GM23338 (cell line): Measurements from ENCODE around the gene CNTNAP2. TPM values are rescaled to one million over a fixed set of nuclear protein-coding genes. Genes with fewer than 3 reads are reported as not detected.

Experiments used
- ATAC-seq: fragments of 200-7000 bp; cut with Tn5 transposase; 3 replicates; pipeline ENCODE4 v1.9.1; 2020
- DNase-seq: peaks from one replicate; pipeline ENCODE4 v3.0.0-alpha.2; 2015; ENCODE audit warnings: low spot score
- H2AFZ ChIP-seq: fragments of 200-600 bp; sonication (generic); 2 replicates; pipeline ENCODE4 v1.8.0; 2016; ENCODE audit warnings: antibody characterized with exemption, mild to moderate bottlenecking, moderate library complexity
- H3F3A ChIP-seq: fragments of 200-600 bp; sonication (generic); replicated peaks from 2 replicates; pipeline ENCODE4 v1.8.0; 2017; ENCODE audit warnings: antibody characterized with exemption, mixed run types, low read depth
- H3K27ac ChIP-seq: fragments of 200-600 bp; sonication (generic); 2 replicates; pipeline ENCODE4 v1.6.1; 2016; ENCODE audit warnings: low read depth
- H3K27me3 ChIP-seq: fragments of 200-600 bp; sonication (generic); 2 replicates; pipeline ENCODE4 v1.8.0; 2016; ENCODE audit warnings: mild to moderate bottlenecking, mixed run types, moderate library complexity; ENCODE audit not compliant: insufficient read depth
- H3K36me3 ChIP-seq: fragments of 200-600 bp; sonication (generic); 2 replicates; pipeline ENCODE4 v1.8.0; 2016; ENCODE audit warnings: mild to moderate bottlenecking; ENCODE audit not compliant: insufficient read depth
- H3K4me1 ChIP-seq: fragments of 200-600 bp; sonication (generic); 2 replicates; pipeline ENCODE4 v1.8.0; 2016; ENCODE audit warnings: mild to moderate bottlenecking, moderate library complexity; ENCODE audit not compliant: insufficient read depth
- H3K4me2 ChIP-seq: fragments of 200-600 bp; sonication (generic); 2 replicates; pipeline ENCODE4 v1.7.1; 2017; ENCODE audit warnings: mixed run types
- H3K4me3 ChIP-seq: fragments of 200-600 bp; sonication (generic); 2 replicates; pipeline ENCODE4 v1.6.1; 2016; ENCODE audit warnings: mixed run types
- H3K79me2 ChIP-seq: fragments of 200-600 bp; sonication (generic); replicated peaks from 2 replicates; pipeline ENCODE4 v1.8.0; 2017; ENCODE audit warnings: mild to moderate bottlenecking; ENCODE audit not compliant: insufficient read depth
- H3K9me2 ChIP-seq: fragments of 200-600 bp; sonication (generic); 2 replicates; pipeline ENCODE4 v1.8.0; 2017; ENCODE audit not compliant: insufficient read depth
- H4K20me1 ChIP-seq: fragments of 200-600 bp; sonication (generic); replicated peaks from 2 replicates; pipeline ENCODE4 v1.8.0; 2017; ENCODE audit warnings: mild to moderate bottlenecking; ENCODE audit not compliant: insufficient read depth
- H3K27ac Mint-ChIP-seq: 2 replicates; pipeline ENCODE4 v1.8.0; 2020; ENCODE audit warnings: inconsistent platforms, mild to moderate bottlenecking, moderate library complexity, mixed read lengths
- H3K27me3 Mint-ChIP-seq: 3 replicates; pipeline ENCODE4 v1.8.0; 2022; ENCODE audit warnings: low read depth, mild to moderate bottlenecking, moderate library complexity, mixed read lengths, inconsistent platforms; ENCODE audit not compliant: insufficient read depth, poor library complexity
- H3K36me3 Mint-ChIP-seq: 3 replicates; pipeline ENCODE4 v1.8.0; 2021; ENCODE audit warnings: low read depth, mild to moderate bottlenecking, inconsistent platforms, moderate library complexity, mixed read lengths
- H3K4me1 Mint-ChIP-seq: 3 replicates; pipeline ENCODE4 v1.8.0; 2020; ENCODE audit warnings: mild to moderate bottlenecking, inconsistent platforms, mixed read lengths
- H3K4me3 Mint-ChIP-seq: 3 replicates; pipeline ENCODE4 v1.8.0; 2021; ENCODE audit warnings: moderate library complexity, mild to moderate bottlenecking, inconsistent platforms, mixed read lengths
- H3K9me3 Mint-ChIP-seq: 3 replicates; pipeline ENCODE4 v1.8.0; 2020; ENCODE audit warnings: moderate library complexity, mild to moderate bottlenecking, inconsistent platforms, mixed read lengths
- CREB1 ChIP-seq: fragments of 250-450 bp; sonication (Bioruptor Pico); IDR thresholded peaks from 2 replicates; pipeline ENCODE4 v1.5.0; 2020; ENCODE audit warnings: low read depth, mild to moderate bottlenecking, moderate library complexity
- CTCF ChIP-seq, 2 experiments: fragments of 200-600 bp in 1 of 2; sonication (generic) in 1 of 2; conservative IDR thresholded peaks; 2 replicates each; pipeline versions ENCODE4 v1.5.1 to v1.6.1; 2016 to 2017; ENCODE audit warnings: antibody characterized with exemption in 2 of 2, low read depth in 2 of 2, mild to moderate bottlenecking in 2 of 2, moderate library complexity in 1 of 2
- ETS1 ChIP-seq: IDR thresholded peaks from 2 replicates; pipeline ENCODE4 v1.6.1; 2016; ENCODE audit warnings: antibody characterized with exemption
- EZH2 ChIP-seq: fragments of 200-600 bp; sonication (generic); IDR thresholded peaks from one replicate; pipeline ENCODE4 v1.8.0; 2017; ENCODE audit warnings: antibody characterized with exemption, mild to moderate bottlenecking, low read depth; ENCODE audit not compliant: unreplicated experiment
- NANOG ChIP-seq: IDR thresholded peaks from 2 replicates; pipeline ENCODE4 v1.6.1; 2016; ENCODE audit warnings: antibody characterized with exemption, borderline replicate concordance
- STAT1 ChIP-seq: IDR thresholded peaks from one replicate; pipeline ENCODE4 v1.6.1; 2016; ENCODE audit warnings: antibody characterized with exemption; ENCODE audit not compliant: unreplicated experiment
- ZNF114 ChIP-seq: fragments of 250-450 bp; sonication (Bioruptor Pico); IDR thresholded peaks from 2 replicates; pipeline ENCODE4 v1.5.0; 2020; ENCODE audit warnings: mild to moderate bottlenecking, moderate library complexity
- ZNF331 ChIP-seq: fragments of 250-450 bp; sonication (Bioruptor Pico); IDR thresholded peaks from 2 replicates; pipeline ENCODE4 v1.5.0; 2020; ENCODE audit warnings: low read depth, mild to moderate bottlenecking, moderate library complexity
- polyA plus RNA-seq: library from polyadenylated mRNA; unstranded; fragments of >200 nt; fragmentation: Nextera tagmentation; extraction: Ambion mirVana; gene quantifications from 2 replicates; pipeline ENCODE4 v1.2.1, GENCODE V29; 2016
- total RNA-seq: library from RNA; depleted of rRNA; stranded (reverse); fragments of >200 nt; shearing (Covaris generic); gene quantifications from 2 replicates; pipeline ENCODE4 v1.2.3, GENCODE V29; 2014
- TF ChIP-seq, protein P1 (sequence below): fragments of 250-450 bp; sonication (Bioruptor Pico); IDR thresholded peaks from 2 replicates; pipeline ENCODE4 v1.5.0; 2020; ENCODE audit warnings: mild to moderate bottlenecking, moderate library complexity

The CNTNAP2 gene
- total and polyA plus RNA-seq, 2 experiments from 2014 or later = 38.2 to 61.3 TPM

DNA sequence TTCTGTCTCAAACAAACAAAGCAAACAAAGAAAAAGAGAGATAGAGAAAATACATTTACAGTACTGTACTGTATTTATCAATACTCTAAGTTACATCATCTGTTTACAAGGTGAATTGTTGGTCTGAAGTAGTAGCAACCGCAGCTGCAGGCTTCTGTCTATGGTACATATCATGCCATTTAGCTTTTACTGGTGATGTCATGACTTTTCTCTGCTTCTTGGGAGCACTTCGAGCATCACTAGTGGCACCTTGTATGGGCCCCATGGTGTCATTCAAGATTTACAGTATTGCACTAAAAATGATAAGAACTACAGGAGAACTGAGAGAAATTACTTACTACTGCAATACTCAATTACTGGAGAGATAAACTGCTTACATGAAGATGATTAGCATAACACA is 826.9 kb downstream of the CNTNAP2 start:
- Mint-ChIP-seq H3K4me3 (no peak overlapping the region), H3K27me3 (no peaks in the 10 kb centered on the region), H3K4me1 (no peaks in the 10 kb centered on the region), H3K9me3 (peaks cover 12% of the 10 kb centered on the region; the same call in 2 of the 3 replicates), H3K27ac (no peak overlapping the region), H3K36me3 (no peaks in the 10 kb centered on the region)
- H2AFZ ChIP-seq = no peak overlapping the region
- H3K27me3 ChIP-seq = no peaks in the 10 kb centered on the region
- TF ChIP-seq, protein P1, sequence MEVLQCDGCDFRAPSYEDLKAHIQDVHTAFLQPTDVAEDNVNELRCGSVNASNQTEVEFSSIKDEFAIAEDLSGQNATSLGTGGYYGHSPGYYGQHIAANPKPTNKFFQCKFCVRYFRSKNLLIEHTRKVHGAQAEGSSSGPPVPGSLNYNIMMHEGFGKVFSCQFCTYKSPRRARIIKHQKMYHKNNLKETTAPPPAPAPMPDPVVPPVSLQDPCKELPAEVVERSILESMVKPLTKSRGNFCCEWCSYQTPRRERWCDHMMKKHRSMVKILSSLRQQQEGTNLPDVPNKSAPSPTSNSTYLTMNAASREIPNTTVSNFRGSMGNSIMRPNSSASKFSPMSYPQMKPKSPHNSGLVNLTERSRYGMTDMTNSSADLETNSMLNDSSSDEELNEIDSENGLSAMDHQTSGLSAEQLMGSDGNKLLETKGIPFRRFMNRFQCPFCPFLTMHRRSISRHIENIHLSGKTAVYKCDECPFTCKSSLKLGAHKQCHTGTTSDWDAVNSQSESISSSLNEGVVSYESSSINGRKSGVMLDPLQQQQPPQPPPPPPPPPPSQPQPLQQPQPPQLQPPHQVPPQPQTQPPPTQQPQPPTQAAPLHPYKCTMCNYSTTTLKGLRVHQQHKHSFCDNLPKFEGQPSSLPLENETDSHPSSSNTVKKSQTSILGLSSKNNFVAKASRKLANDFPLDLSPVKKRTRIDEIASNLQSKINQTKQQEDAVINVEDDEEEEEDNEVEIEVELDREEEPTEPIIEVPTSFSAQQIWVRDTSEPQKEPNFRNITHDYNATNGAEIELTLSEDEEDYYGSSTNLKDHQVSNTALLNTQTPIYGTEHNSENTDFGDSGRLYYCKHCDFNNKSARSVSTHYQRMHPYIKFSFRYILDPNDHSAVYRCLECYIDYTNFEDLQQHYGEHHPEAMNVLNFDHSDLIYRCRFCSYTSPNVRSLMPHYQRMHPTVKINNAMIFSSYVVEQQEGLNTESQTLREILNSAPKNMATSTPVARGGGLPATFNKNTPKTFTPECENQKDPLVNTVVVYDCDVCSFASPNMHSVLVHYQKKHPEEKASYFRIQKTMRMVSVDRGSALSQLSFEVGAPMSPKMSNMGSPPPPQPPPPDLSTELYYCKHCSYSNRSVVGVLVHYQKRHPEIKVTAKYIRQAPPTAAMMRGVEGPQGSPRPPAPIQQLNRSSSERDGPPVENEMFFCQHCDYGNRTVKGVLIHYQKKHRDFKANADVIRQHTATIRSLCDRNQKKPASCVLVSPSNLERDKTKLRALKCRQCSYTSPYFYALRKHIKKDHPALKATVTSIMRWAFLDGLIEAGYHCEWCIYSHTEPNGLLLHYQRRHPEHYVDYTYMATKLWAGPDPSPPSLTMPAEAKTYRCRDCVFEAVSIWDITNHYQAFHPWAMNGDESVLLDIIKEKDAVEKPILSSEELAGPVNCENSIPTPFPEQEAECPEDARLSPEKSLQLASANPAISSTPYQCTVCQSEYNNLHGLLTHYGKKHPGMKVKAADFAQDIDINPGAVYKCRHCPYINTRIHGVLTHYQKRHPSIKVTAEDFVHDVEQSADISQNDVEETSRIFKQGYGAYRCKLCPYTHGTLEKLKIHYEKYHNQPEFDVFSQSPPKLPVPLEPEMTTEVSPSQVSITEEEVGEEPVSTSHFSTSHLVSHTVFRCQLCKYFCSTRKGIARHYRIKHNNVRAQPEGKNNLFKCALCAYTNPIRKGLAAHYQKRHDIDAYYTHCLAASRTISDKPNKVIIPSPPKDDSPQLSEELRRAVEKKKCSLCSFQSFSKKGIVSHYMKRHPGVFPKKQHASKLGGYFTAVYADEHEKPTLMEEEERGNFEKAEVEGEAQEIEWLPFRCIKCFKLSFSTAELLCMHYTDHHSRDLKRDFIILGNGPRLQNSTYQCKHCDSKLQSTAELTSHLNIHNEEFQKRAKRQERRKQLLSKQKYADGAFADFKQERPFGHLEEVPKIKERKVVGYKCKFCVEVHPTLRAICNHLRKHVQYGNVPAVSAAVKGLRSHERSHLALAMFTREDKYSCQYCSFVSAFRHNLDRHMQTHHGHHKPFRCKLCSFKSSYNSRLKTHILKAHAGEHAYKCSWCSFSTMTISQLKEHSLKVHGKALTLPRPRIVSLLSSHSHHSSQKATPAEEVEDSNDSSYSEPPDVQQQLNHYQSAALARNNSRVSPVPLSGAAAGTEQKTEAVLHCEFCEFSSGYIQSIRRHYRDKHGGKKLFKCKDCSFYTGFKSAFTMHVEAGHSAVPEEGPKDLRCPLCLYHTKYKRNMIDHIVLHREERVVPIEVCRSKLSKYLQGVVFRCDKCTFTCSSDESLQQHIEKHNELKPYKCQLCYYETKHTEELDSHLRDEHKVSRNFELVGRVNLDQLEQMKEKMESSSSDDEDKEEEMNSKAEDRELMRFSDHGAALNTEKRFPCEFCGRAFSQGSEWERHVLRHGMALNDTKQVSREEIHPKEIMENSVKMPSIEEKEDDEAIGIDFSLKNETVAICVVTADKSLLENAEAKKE (CRISPR knock-in tag) = no peak
- TF ChIP-seq ZNF331 (CRISPR knock-in tag) (no peak), CREB1 (CRISPR knock-in tag) (no peak), STAT1 (no peak), ZNF114 (CRISPR knock-in tag) (no peak), CTCF (conservative IDR thresholded peaks at IDR 0.05; ENCODE audit: low read depth in 2 of 2) (no peak), ETS1 (no peak), NANOG (no peak), EZH2 (no peak)
- H3F3A ChIP-seq = no peaks in the 10 kb centered on the region
- no peaks in the 10 kb centered on the region for H3K36me3 ChIP-seq
- H3K4me2 ChIP-seq = no peak overlapping the region
- DNase-seq = no peak
- no peak for ATAC-seq
- H3K9me2 ChIP-seq = no peaks in the 10 kb centered on the region
- no peak overlapping the region for H3K4me3 ChIP-seq
- no peaks in the 10 kb centered on the region for H4K20me1 ChIP-seq
- H3K79me2 ChIP-seq = no peaks in the 10 kb centered on the region
- H3K4me1 ChIP-seq = no peaks in the 10 kb centered on the region
- H3K27ac ChIP-seq = no peak overlapping the region
